Right lobe of liver (tissue), 6 donors: ENCODE measurements around the gene MGRN1. TPM values are rescaled to one million over a fixed set of nuclear protein-coding genes. Genes with fewer than 3 reads are reported as not detected.

Experiments
- ATAC-seq, 4 donors: fragments of 200-7000 bp; cut with Tn5 transposase; one replicate each; pipeline ENCODE4 v1.9.1; 2020; ENCODE audit warnings: mild to moderate bottlenecking in 4 of 4, moderate library complexity in 4 of 4
- DNase-seq, 3 donors: peaks; one replicate each; pipeline ENCODE4 v3.0.0-alpha.2; 2020
- H3K27ac ChIP-seq, 3 donors: fragments of 200-600 bp; one replicate each; pipeline ENCODE4 v1.8.0; 2022
- H3K27me3 ChIP-seq, 2 donors: fragments of 200-600 bp; one replicate each; pipeline ENCODE4 v1.8.0; 2022
- H3K36me3 ChIP-seq, 4 donors: fragments of 200-600 bp; sonication (generic) in 1 of 4; one replicate each; pipeline versions ENCODE4 v1.5.1 to v1.8.0; 2017 to 2022; ENCODE audit warnings: control low read depth in 1 of 4
- H3K4me1 ChIP-seq, 4 donors: fragments of 200-600 bp; sonication (generic) in 1 of 4; one replicate each; pipeline versions ENCODE4 v1.5.1 to v1.8.0; 2017 to 2022; ENCODE audit warnings: control low read depth in 1 of 4
- H3K4me3 ChIP-seq, 3 donors: fragments of 200-600 bp; one replicate each; pipeline ENCODE4 v1.8.0; 2022
- H3K9me3 ChIP-seq, 4 donors: fragments of 200-600 bp; sonication (generic) in 1 of 4; one replicate each; pipeline versions ENCODE4 v1.5.1 to v1.8.0; 2017 to 2022; ENCODE audit warnings: control low read depth in 1 of 4
- CTCF ChIP-seq, 4 donors: fragments of 200-600 bp in 3 of 4; fragments of 450-650 bp in 1 of 4; IDR thresholded peaks; one replicate each; pipeline versions ENCODE4 v1.5.1 to v1.8.0; 2016 to 2022; ENCODE audit warnings: antibody characterized with exemption in 4 of 4, mild to moderate bottlenecking in 2 of 4
- POLR2A ChIP-seq: fragments of 450-650 bp; IDR thresholded peaks from one replicate; pipeline ENCODE4 v1.6.1; 2017; ENCODE audit warnings: antibody characterized with exemption, mild to moderate bottlenecking
- WGBS: methylation state at CpG from one replicate; pipeline ENCODE4 v1.1.6; 2018; ENCODE audit warnings: low coverage, low lambda C conversion rate; ENCODE audit not compliant: insufficient coverage; ENCODE audit errors: missing lambda C conversion rate; 5-methylcytosine and 5-hydroxymethylcytosine counted together
- intact Hi-C, 2 donors: fragments of 100-400 bp; cut with DNase I; formaldehyde crosslinking; loops; one replicate each; pipeline versions ENCODE4 v1.11.2 to v1.14.1; 2022
- total RNA-seq, 6 experiments: library from RNA; depleted of rRNA in 2 of 6; stranded (reverse); fragments of >200 nt in 2 of 6; fragmentation: NEBNext Ultra II Directional in 3 of 6; extraction: Animal tissue kit (Norgen Biotek cat#: 25700) in 3 of 6; gene quantifications; one replicate each; pipeline versions ENCODE4 v1.1.0 to v1.2.4, GENCODE V29; 2016 to 2023
- donor health status: DM: no; HTN: yes; CAD: no.
- donor health status: DM: no; HTN: no; CAD: no.
- donor health status: DM: no; HTN: no; CAD: no.
- donor health status: DM: no; HTN: yes; CAD: no.
- donor health status: DM: no; HTN: yes; CAD: no.

MGRN1 gene
- total RNA-seq, 6 experiments from 2014 or later, result 42.5 to 67.3 (median 49.5) TPM

DNA sequence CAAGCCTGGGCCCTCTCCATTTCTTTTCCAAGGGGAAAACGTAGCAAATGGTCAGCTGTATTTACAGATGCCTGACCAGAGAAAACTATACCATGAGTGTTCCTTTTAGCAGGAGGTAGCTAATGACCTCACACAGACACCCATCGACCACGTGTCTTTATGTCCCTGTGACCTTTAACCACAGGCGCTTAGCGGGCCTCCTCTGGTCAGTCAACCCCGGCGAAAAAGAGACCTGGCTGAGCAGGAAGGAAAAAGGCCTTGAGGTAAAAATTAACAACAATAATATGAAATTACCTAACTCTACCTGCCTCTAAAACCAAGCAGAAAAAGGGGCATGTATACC lies 77.8 kb downstream of the MGRN1 start:
- intact Hi-C loops, result no loop called here
- H3K36me3 ChIP-seq, result peaks cover 0 to 30% (median 7%) of the 10 kb centered on the region in 4 donors
- no peak overlapping the region for H3K4me3 ChIP-seq
- DNase-seq (peak in 2 of 3 donors; percentile 65 to 73), ATAC-seq (peak; percentile 65 to 78 (median 76))
- H3K4me1 ChIP-seq, result peaks cover 0 to 18% (median 5%) of the 10 kb centered on the region in 4 donors
- no peaks in the 10 kb centered on the region for H3K27me3 ChIP-seq
- peak overlapping the region; percentile 38 to 56 (median 53) for H3K27ac ChIP-seq
- WGBS, result 27% methylated on average over 7 of the region's 7 CpGs
- H3K9me3 ChIP-seq, result no peaks in the 10 kb centered on the region
- TF ChIP-seq POLR2A (no peak), CTCF (IDR thresholded peaks at IDR 0.05) (no peak)

- intact Hi-C loops, result no loop called here
- Histone ChIP-seq H3K9me3 (no peaks in the 10 kb centered on the region), H3K36me3 (peaks cover 0 to 30% (median 7%) of the 10 kb centered on the region in 4 donors), H3K4me1 (peaks cover 0 to 18% (median 5%) of the 10 kb centered on the region in 4 donors), H3K27ac (no peak overlapping the region), H3K27me3 (no peaks in the 10 kb centered on the region), H3K4me3 (no peak overlapping the region)
- DNase-seq (no peak), ATAC-seq (no peak)
- TF ChIP-seq CTCF (IDR thresholded peaks at IDR 0.05) (no peak), POLR2A (no peak)
- WGBS, result no CpG with 5 or more reads among the region's 7 CpGs
Observed at GRCh38 chr16:4703906-4704305, 79.3 kb downstream of the MGRN1 start.

DNA sequence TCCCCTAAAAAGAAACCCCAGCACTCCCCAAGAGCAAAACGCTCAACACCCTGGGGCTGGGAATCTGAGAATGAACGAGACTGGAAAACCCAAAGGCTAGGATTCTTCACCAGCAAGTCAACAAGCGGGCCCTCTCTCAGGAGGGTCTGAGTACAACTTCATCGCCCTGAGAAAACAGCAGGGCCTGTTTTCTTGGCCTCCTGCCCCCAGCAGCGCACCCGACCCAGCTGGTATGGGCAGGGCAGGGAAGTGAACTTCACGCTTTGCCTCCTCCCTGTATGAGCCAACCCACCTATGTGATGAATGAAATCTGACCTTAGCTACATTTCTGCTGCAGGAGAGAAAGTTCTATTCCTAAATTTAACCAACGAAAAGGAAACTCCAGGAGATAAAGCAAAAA lies 79.9 kb downstream of the MGRN1 start:
- ATAC-seq (no peak), DNase-seq (no peak)
- Histone ChIP-seq H3K9me3 (no peaks in the 10 kb centered on the region), H3K36me3 (peaks cover 0 to 26% (median 7%) of the 10 kb centered on the region in 4 donors), H3K27me3 (no peaks in the 10 kb centered on the region), H3K4me3 (no peak overlapping the region), H3K27ac (no peak overlapping the region), H3K4me1 (peaks cover 0 to 18% (median 5%) of the 10 kb centered on the region in 4 donors)
- TF ChIP-seq CTCF (IDR thresholded peaks at IDR 0.05) (no peak), POLR2A (no peak)
- intact Hi-C loops, result no loop called here
- 87% methylated on average over 6 of the region's 8 CpGs for WGBS

- no CpG with 5 or more reads among the region's 14 CpGs for WGBS
- intact Hi-C loops, result no loop called here
- no peak for DNase-seq
- Histone ChIP-seq H3K36me3 (peaks cover 0 to 29% (median 7%) of the 10 kb centered on the region in 4 donors), H3K4me1 (peaks cover 0 to 18% (median 5%) of the 10 kb centered on the region in 4 donors), H3K27ac (no peak overlapping the region), H3K27me3 (no peaks in the 10 kb centered on the region), H3K9me3 (no peaks in the 10 kb centered on the region), H3K4me3 (no peak overlapping the region)
- ATAC-seq, result no peak
- TF ChIP-seq POLR2A (no peak), CTCF (IDR thresholded peaks at IDR 0.05) (no peak)
Observed at GRCh38 chr16:4704913-4705312, 80.3 kb downstream of the MGRN1 start.

GRCh38 chr16:4706871-4707270 lies 82.2 kb downstream of the MGRN1 start:
- Histone ChIP-seq H3K4me3 (no peak overlapping the region), H3K9me3 (no peaks in the 10 kb centered on the region), H3K27ac (no peak overlapping the region), H3K36me3 (peaks cover 0 to 35% (median 5%) of the 10 kb centered on the region in 4 donors), H3K4me1 (peaks cover 0 to 13% (median 5%) of the 10 kb centered on the region in 4 donors), H3K27me3 (no peaks in the 10 kb centered on the region)
- DNase-seq (no peak), ATAC-seq (no peak)
- intact Hi-C loops, result no loop called here
- TF ChIP-seq POLR2A, result no peak
- no peak for TF ChIP-seq CTCF (IDR thresholded peaks at IDR 0.05)
- WGBS, result 73% methylated on average over 4 of the region's 7 CpGs
